B cell (primary cell): ENCODE measurements around the gene HTT. TPM values are rescaled to one million over a fixed set of nuclear protein-coding genes. Genes with fewer than 3 reads are reported as not detected.

Source experiments
- ATAC-seq: fragments of 200-7000 bp; cut with Tn5 transposase; one replicate; pipeline ENCODE4 v1.10.0; 2021; ENCODE audit warnings: low read depth, mild to moderate bottlenecking, moderate number of reproducible peaks, moderate library complexity
- CTCF ChIA-PET: fragments of 350-600 bp; sonication (Branson Sonifier 250); formaldehyde crosslinking; loops from one replicate; lab custom pipeline; 2021; ENCODE audit warnings: antibody characterized with exemption, inconsistent platforms; lab: Charles Lee
- POLR2A ChIA-PET: fragments of 350-600 bp; sonication (Branson Sonifier 250); formaldehyde crosslinking; loops from one replicate; lab custom pipeline; 2021; ENCODE audit warnings: antibody characterized with exemption; lab: Charles Lee
- DNase-seq: peaks from one replicate; pipeline ENCODE4 v3.0.0; 2013
- H2AFZ ChIP-seq: 2 replicates; pipeline ENCODE4 v1.6.1; 2012; ENCODE audit warnings: mild to moderate bottlenecking, low read depth, low read length; ENCODE audit not compliant: insufficient read depth, poor library complexity, severe bottlenecking
- H3K27ac ChIP-seq, 2 donors: 1 replicate in 1 of 2; 2 replicates in 1 of 2; pipeline ENCODE4 v1.5.1; 2012 to 2013; ENCODE audit warnings: low read length in 2 of 2, mild to moderate bottlenecking in 2 of 2, moderate library complexity in 1 of 2
- H3K27me3 ChIP-seq, 4 experiments: fragments of 200-600 bp in 1 of 4; sonication (generic) in 1 of 4; replicated peaks in 1 of 4; 1 replicate in 2 of 4; 2 replicates in 2 of 4; pipeline versions ENCODE4 v1.6.1 to v1.7.0; 2013 to 2016; ENCODE audit warnings: low read length in 3 of 4, mild to moderate bottlenecking in 2 of 4, mixed read lengths in 1 of 4, moderate library complexity in 1 of 4; ENCODE audit not compliant: insufficient read depth in 4 of 4, control insufficient read depth in 3 of 4; ENCODE audit errors: control extremely low read depth in 1 of 4
- H3K36me3 ChIP-seq, 2 experiments: replicated peaks in 1 of 2; 1 replicate in 1 of 2; 2 replicates in 1 of 2; pipeline versions ENCODE4 v1.6.1 to v1.7.1; 2013; ENCODE audit warnings: low read length in 1 of 2; ENCODE audit not compliant: insufficient read depth in 2 of 2, control insufficient read depth in 1 of 2; ENCODE audit errors: control extremely low read depth in 1 of 2, extremely low read depth in 1 of 2
- H3K4me1 ChIP-seq, 2 donors: fragments of 200-600 bp in 1 of 2; sonication (generic) in 1 of 2; 1 replicate in 1 of 2; 2 replicates in 1 of 2; pipeline versions ENCODE4 v1.5.1 to v1.6.1; 2013 to 2017; ENCODE audit warnings: low read length in 2 of 2; ENCODE audit not compliant: control insufficient read depth in 2 of 2, insufficient read depth in 2 of 2
- H3K4me2 ChIP-seq: replicated peaks from 2 replicates; pipeline ENCODE3; 2012; ENCODE audit warnings: mild to moderate bottlenecking, low read depth, low read length; ENCODE audit not compliant: poor library complexity, severe bottlenecking
- H3K4me3 ChIP-seq, 5 experiments: fragments of 200-600 bp in 1 of 5; sonication (generic) in 1 of 5; 1 replicate in 3 of 5; 2 replicates in 2 of 5; pipeline versions ENCODE4 v1.5.1 to v1.7.0; 2011 to 2016; ENCODE audit warnings: low read length in 4 of 5, mild to moderate bottlenecking in 4 of 5, low read depth in 2 of 5, control low read depth in 1 of 5, moderate library complexity in 1 of 5; ENCODE audit not compliant: insufficient read depth in 1 of 5; ENCODE audit errors: control extremely low read depth in 1 of 5, extremely low read depth in 1 of 5
- H3K79me2 ChIP-seq: fragments of 200-600 bp; sonication (generic); one replicate; pipeline ENCODE4 v1.6.0; 2016; ENCODE audit warnings: low read length; ENCODE audit not compliant: control insufficient read depth, insufficient read depth
- H3K9ac ChIP-seq: fragments of 200-600 bp; sonication (generic); 2 replicates; pipeline ENCODE4 v1.6.1; 2017; ENCODE audit warnings: mild to moderate bottlenecking, low read length, moderate library complexity
- H3K9me3 ChIP-seq, 3 donors: one replicate each; pipeline versions ENCODE4 v1.6.1 to v1.7.1; 2013; ENCODE audit warnings: low read length in 2 of 3; ENCODE audit not compliant: control insufficient read depth in 2 of 3, insufficient read depth in 1 of 3; ENCODE audit errors: control extremely low read depth in 1 of 3
- H4K20me1 ChIP-seq: 2 replicates; pipeline ENCODE4 v1.6.0; 2012; ENCODE audit warnings: mild to moderate bottlenecking, low read length; ENCODE audit not compliant: insufficient read depth, control insufficient read depth, poor library complexity, severe bottlenecking
- H3K27ac Mint-ChIP-seq: one replicate; pipeline ENCODE4 v1.8.0; 2021; ENCODE audit warnings: mixed read lengths
- H3K27me3 Mint-ChIP-seq: one replicate; pipeline ENCODE4 v1.8.0; 2021; ENCODE audit warnings: mixed read lengths
- H3K4me1 Mint-ChIP-seq: one replicate; pipeline ENCODE4 v1.8.0; 2021; ENCODE audit warnings: mixed read lengths
- H3K4me3 Mint-ChIP-seq: one replicate; pipeline ENCODE4 v1.8.0; 2021; ENCODE audit warnings: mixed read lengths
- H3K9me3 Mint-ChIP-seq: one replicate; pipeline ENCODE4 v1.8.0; 2022; ENCODE audit warnings: mixed read lengths; ENCODE audit not compliant: insufficient read depth
- CTCF ChIP-seq: fragments of 200-600 bp; IDR thresholded peaks from one replicate; pipeline ENCODE4 v1.8.0; 2022; ENCODE audit warnings: antibody characterized with exemption, mild to moderate bottlenecking
- EZH2 ChIP-seq: IDR thresholded peaks from 2 replicates; pipeline ENCODE4 v1.6.1; 2012; ENCODE audit warnings: borderline replicate concordance, low read depth, mild to moderate bottlenecking, moderate library complexity, low read length; ENCODE audit not compliant: insufficient read depth, poor library complexity, severe bottlenecking
- WGBS: methylation state at CpG from one replicate; pipeline ENCODE4 v1.1.5; 2013; ENCODE audit warnings: missing lambda C conversion rate; ENCODE audit not compliant: insufficient coverage; 5-methylcytosine and 5-hydroxymethylcytosine counted together
- intact Hi-C: fragments of 100-400 bp; cut with micrococcal nuclease; formaldehyde crosslinking; loops from one replicate; pipeline ENCODE4 v1.10.0; 2022
- polyA plus RNA-seq: library from polyadenylated mRNA; depleted of rRNA; stranded (reverse); fragments of >200 nt; gene quantifications from 2 replicates; pipeline ENCODE4 v1.2.3, GENCODE V29; 2012
- total RNA-seq, 2 donors: library from RNA; stranded (reverse); fragments of 120-200 nt in 1 of 2; gene quantifications; 1 replicate in 1 of 2; 2 replicates in 1 of 2; pipeline versions ENCODE4 v1.2.3 to v1.2.4, GENCODE V29; 2013 to 2022

Gene HTT
- total and polyA plus RNA-seq, 2 donors (not counting 1 experiment from before 2014, with no cell fraction given): 52.8 to 195 TPM

GRCh38 chr4:3041192-3042142, 33.0 kb upstream of the HTT start:
- Mint-ChIP-seq H3K27me3 (no peaks in the 10 kb centered on the region), H3K4me3 (peak overlapping the region; percentile 95), H3K9me3 (no peaks in the 10 kb centered on the region), H3K4me1 (peaks cover 76% of the 10 kb centered on the region), H3K27ac (peak overlapping the region; percentile 98)
- H3K27me3 ChIP-seq: no peaks in the 10 kb centered on the region
- POLR2A ChIA-PET: interaction anchor here (0.5 to 1.0 kb wide), 4 partner anchors 33 to 587 kb away, joined by 3 to 8 read pairs (median 5); partner anchors contain the start of genes GRK4, HTT and NOP14
- DNase-seq (peak; percentile 86), ATAC-seq (peak; percentile 57)
- no peaks in the 10 kb centered on the region for H3K36me3 ChIP-seq
- peak overlapping the region; percentile 81 for H3K9ac ChIP-seq
- CTCF ChIA-PET: interaction anchor here (1.3 to 1.8 kb wide), 3 partner anchors 64 to 106 kb away, joined by 4 to 9 read pairs (median 4); no protein-coding TSS in a partner anchor
- peak overlapping the region; percentile 36 to 81 (median 77) for H3K4me3 ChIP-seq
- no peaks in the 10 kb centered on the region for H4K20me1 ChIP-seq
- 17% methylated on average over 57 of the region's 57 CpGs for WGBS
- H3K9me3 ChIP-seq: peaks cover 0 to 9% (median 5%) of the 10 kb centered on the region in 3 donors
- intact Hi-C loops: loop anchor here (10.0 kb wide), 3 partner anchors 197 to 443 kb away; partner anchors contain the start of gene ADD1
- H3K4me2 ChIP-seq: peak overlapping the region; percentile 96
- TF ChIP-seq EZH2 (no peak), CTCF (no peak)
- H3K27ac ChIP-seq: peak overlapping the region; percentile 89 to 97
- H2AFZ ChIP-seq: peak overlapping the region; percentile 74
- peaks cover 58 to 92% of the 10 kb centered on the region in 2 donors for H3K4me1 ChIP-seq
- H3K79me2 ChIP-seq: peaks cover 13% of the 10 kb centered on the region
